Spinal cord (tissue), 10 donors: ENCODE measurements around the gene VAT1. TPM values are rescaled to one million over a fixed set of nuclear protein-coding genes. Genes with fewer than 3 reads are reported as not detected.
"Not testable (repeated sequence)": the region's sequence is repeated elsewhere in the genome, so short reads cannot be mapped to it uniquely, and the experiment has no call there.

Experiments
- DNase-seq, 6 donors: peaks; one replicate each; pipeline versions ENCODE4 v3.0.0 to v3.0.0-alpha.2; 2013 to 2015; ENCODE audit warnings: low spot score in 6 of 6, low read depth in 4 of 6
- H3K27ac ChIP-seq: one replicate; pipeline ENCODE4 v1.5.1; 2013; ENCODE audit warnings: low read depth, low read length, control low read depth
- H3K27me3 ChIP-seq: one replicate; pipeline ENCODE4 v1.6.1; 2013; ENCODE audit warnings: low read length; ENCODE audit not compliant: control insufficient read depth, insufficient read depth
- H3K36me3 ChIP-seq: one replicate; pipeline ENCODE4 v1.6.1; 2013; ENCODE audit warnings: low read length; ENCODE audit not compliant: control insufficient read depth, insufficient read depth
- H3K4me1 ChIP-seq: one replicate; pipeline ENCODE4 v1.6.1; 2013; ENCODE audit warnings: low read length; ENCODE audit not compliant: control insufficient read depth, insufficient read depth
- H3K4me3 ChIP-seq: one replicate; pipeline ENCODE4 v1.5.1; 2013; ENCODE audit warnings: low read depth, low read length, control low read depth
- H3K9me3 ChIP-seq: one replicate; pipeline ENCODE4 v1.6.1; 2013; ENCODE audit warnings: low read length; ENCODE audit not compliant: control insufficient read depth, insufficient read depth
- WGBS: methylation state at CpG from one replicate; pipeline ENCODE4 v1.1.5; 2013; ENCODE audit warnings: missing lambda C conversion rate; ENCODE audit not compliant: insufficient coverage; 5-methylcytosine and 5-hydroxymethylcytosine counted together
- polyA plus RNA-seq, 2 donors: library from polyadenylated mRNA; unstranded; fragments of 120-200 nt; gene quantifications; one replicate each; pipeline ENCODE4 v1.2.1, GENCODE V29; 2013; ENCODE audit not compliant: insufficient read length in 2 of 2
- total RNA-seq, 2 donors: library from RNA; depleted of rRNA in 1 of 2; stranded (reverse); fragments of 120-200 nt in 1 of 2; fragments of >200 nt in 1 of 2; gene quantifications; one replicate each; pipeline versions ENCODE4 v1.2.3 to v1.2.4, GENCODE V29; 2013 to 2014
- donor health status: healthy.

VAT1 gene
- total and polyA plus RNA-seq, 4 donors = 80.8 to 239 (median 182) TPM

DNA sequence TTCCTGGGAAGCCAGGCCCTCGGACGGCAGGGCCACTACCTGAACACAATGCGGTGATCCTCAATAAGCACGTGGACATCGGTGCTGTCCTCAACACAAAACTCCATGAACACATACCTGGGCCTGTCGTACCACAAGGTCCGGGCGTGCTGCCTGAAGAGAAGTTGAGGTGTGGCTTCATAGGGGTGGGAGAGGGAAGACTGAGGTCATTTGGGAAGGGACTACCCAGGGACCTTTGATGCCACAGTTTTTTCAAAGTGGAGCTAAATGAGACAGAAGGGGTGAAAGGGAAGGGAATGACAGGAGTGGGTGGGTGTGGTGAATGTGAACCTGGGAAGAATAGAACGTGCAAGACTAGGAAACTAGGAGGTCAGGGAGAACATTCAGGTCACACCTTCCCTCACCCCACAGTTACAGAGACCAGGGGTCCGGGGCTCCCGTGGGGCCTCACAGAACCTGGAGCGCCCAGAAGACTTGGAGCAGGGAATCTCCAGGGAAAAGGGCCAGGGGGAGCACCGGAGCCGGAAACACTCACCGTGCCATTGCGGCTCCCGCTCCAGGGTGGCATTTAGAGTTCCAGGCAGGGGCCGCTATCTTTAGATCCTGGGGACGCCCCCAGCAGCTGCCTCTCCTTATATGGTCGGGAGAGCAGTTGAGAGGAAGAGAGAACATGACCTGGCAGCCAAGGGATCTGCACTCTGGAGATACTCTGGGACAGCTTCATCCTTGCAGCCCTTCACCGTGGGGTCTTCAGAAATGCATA lies 42.5 kb downstream of the VAT1 start, which contains the start of gene PTGES3L:
PTGES3L (minus strand) TSS at position 570 of the 763 bp plus-strand sequence; CDS start at position 543, 27 bp downstream.
- Histone ChIP-seq H3K36me3 (peaks cover 12% of the 10 kb centered on the region), H3K4me3 (peak within 1 kb of the TSS; percentile 72), H3K4me1 (peaks cover 26% of the 10 kb centered on the region), H3K27me3 (no peaks in the 10 kb centered on the region), H3K27ac (peak within 1 kb of the TSS; percentile 57), H3K9me3 (no peaks in the 10 kb centered on the region)
- WGBS = 27% methylated on average over 14 of the region's 21 CpGs
- no peak for DNase-seq

GRCh38 chr17:42975701-42976100 lies 46.5 kb downstream of the VAT1 start:
- H3K4me1 ChIP-seq = peaks cover 12% of the 10 kb centered on the region
- not testable (repeated sequence) for H3K36me3 ChIP-seq, H3K27ac ChIP-seq, H3K27me3 ChIP-seq, DNase-seq, H3K9me3 ChIP-seq, H3K4me3 ChIP-seq
- 89% methylated on average over 15 of the region's 16 CpGs for WGBS

GRCh38 chr17:42975265-42975664 lies 46.9 kb downstream of the VAT1 start:
- H3K9me3 ChIP-seq = no peaks in the 10 kb centered on the region
- H3K36me3 ChIP-seq = no peaks in the 10 kb centered on the region
- H3K27me3 ChIP-seq = no peaks in the 10 kb centered on the region
- no peak for DNase-seq
- H3K4me3 ChIP-seq = no peak overlapping the region
- 70% methylated on average over 1 of the region's 2 CpGs for WGBS
- H3K4me1 ChIP-seq = peaks cover 12% of the 10 kb centered on the region
- H3K27ac ChIP-seq = no peak overlapping the region

DNA sequence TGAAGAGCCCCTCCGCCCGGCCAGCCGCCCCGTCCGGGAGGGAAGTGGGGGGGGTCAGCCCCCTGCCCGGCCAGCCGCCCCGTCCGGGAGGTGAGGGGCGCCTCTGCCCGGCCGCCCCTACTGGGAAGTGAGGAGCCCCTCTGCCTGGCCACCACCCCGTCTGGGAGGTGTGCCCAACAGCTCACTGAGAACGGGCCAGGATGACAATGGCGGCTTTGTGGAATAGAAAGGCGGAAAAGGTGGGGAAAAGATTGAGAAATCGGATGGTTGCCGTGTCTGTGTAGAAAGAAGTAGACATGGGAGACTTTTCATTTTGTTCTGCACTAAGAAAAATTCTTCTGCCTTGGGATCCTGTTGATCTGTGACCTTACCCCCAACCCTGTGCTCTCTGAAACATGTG lies 48.9 kb downstream of the VAT1 start:
- H3K36me3 ChIP-seq, DNase-seq: not testable (repeated sequence)
- no CpG with 5 or more reads among the region's 18 CpGs for WGBS

DNA sequence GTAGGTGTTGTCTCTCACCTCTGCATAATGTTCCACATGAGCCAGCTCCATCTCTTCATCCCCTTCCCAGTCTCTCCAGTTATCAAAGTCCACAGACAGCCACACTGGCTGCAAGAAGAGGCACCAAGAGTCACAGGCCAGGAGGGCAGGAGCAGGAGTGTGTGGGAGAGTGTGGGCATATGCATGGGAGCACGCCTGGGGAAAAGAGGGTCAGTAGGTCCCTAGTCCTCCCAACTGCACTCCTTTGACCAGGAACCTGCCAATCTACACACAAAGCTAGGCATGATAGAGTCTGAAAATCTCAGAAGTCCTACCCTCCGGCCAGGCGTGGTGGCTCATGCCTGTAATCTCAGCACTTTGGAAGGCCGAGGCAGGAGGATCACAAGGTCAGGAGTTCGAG lies 50.6 kb downstream of the VAT1 start:
- H3K9me3 ChIP-seq = no peaks in the 10 kb centered on the region
- no peaks in the 10 kb centered on the region for H3K27me3 ChIP-seq
- 95% methylated on average over 4 of the region's 5 CpGs for WGBS
- H3K36me3 ChIP-seq = no peaks in the 10 kb centered on the region
- no peak overlapping the region for H3K27ac ChIP-seq
- DNase-seq = no peak
- H3K4me3 ChIP-seq = no peak overlapping the region
- no peaks in the 10 kb centered on the region for H3K4me1 ChIP-seq

More for the DNA sequence above, 48.9 kb downstream of the VAT1 start:
- H3K27me3 ChIP-seq, H3K4me1 ChIP-seq, H3K4me3 ChIP-seq, H3K9me3 ChIP-seq, H3K27ac ChIP-seq: not testable (repeated sequence)

DNA sequence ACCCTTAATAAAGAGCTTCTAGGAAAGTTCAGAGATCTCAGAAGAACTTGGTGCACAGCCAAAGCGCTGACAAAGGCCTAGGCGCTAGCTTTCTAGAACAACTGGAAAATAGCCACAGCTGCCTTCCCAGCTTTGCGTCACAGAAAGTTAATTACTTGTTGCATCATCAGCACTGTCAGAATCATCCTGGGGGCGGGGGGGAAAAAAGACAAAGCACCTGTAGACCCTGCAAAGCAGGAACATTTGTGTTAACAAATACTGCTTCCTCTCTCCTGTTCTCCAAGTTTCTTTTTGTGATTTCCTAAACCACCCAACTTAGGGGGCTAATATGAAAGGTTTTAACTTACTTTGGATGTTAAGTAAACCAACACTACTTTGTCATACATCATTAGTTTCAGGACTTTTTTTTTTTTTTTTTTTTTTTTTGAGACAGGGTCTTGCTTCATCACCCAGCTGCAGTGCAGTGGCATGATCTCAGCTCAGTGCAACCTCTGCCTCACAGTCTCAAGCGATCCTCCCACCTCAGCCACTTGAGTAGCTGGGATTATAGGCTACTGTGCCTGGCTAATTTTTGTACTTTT lies 53.1 kb downstream of the VAT1 start:
- peaks cover 6% of the 10 kb centered on the region for H3K4me1 ChIP-seq
- DNase-seq = no peak
- no peak overlapping the region for H3K27ac ChIP-seq
- no peaks in the 10 kb centered on the region for H3K27me3 ChIP-seq
- 83% methylated on average over 3 of the region's 5 CpGs for whole genome bisulfite sequencing
- no peaks in the 10 kb centered on the region for H3K36me3 ChIP-seq
- H3K9me3 ChIP-seq = no peaks in the 10 kb centered on the region
- no peak overlapping the region for H3K4me3 ChIP-seq

DNA sequence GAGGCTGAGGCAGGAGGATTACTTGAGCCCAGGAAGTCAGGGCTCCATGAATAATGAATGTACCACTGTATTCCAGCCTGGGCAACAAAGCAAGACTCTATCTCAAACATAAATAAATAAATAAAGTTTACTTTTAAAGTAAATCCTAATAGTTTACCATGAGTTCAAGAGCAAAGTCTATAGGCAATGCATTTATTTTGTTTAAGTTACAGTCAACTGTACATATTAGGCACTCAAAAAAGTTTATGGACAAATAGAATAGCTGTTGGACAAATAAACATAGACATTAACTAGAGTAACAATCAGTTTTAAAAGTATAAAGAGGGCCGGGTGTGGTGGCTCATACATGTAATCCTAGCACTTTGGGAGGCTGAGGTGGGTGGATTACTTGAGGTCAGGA lies 54.3 kb downstream of the VAT1 start:
- Histone ChIP-seq H3K4me1 (peaks cover 8% of the 10 kb centered on the region), H3K27me3 (no peaks in the 10 kb centered on the region), H3K36me3 (no peaks in the 10 kb centered on the region), H3K9me3 (no peaks in the 10 kb centered on the region), H3K4me3 (no peak overlapping the region), H3K27ac (no peak overlapping the region)
- no CpG with 5 or more reads among the region's 1 CpG for WGBS
- DNase-seq = no peak

Other genes starting within 250 kb of the VAT1 start
- gene VPS25, start 248.9 kb downstream of the VAT1 start, total RNA-seq = 100 to 1,000 TPM in 1 of 2 donors, 10 to 100 TPM in 1; 39.6 to 106 TPM
- 10 to 100 TPM; 54.1 to 64.9 TPM for gene VPS25, start 248.9 kb downstream of the VAT1 start, polyA plus RNA-seq
- gene WNK4, start 241.8 kb downstream of the VAT1 start, total RNA-seq = 10 to 100 TPM in 1 of 2 donors, 1 to 10 TPM in 1; 3.5 to 11.2 TPM
- 10 to 100 TPM in 1 of 2 donors, 1 to 10 TPM in 1; 1.9 to 14.1 TPM for gene WNK4, start 241.8 kb downstream of the VAT1 start, polyA plus RNA-seq
- 100 to 1,000 TPM in 1 of 2 donors, 10 to 100 TPM in 1; 83.3 to 152 TPM for gene COA3, start 223.7 kb downstream of the VAT1 start, total RNA-seq
- gene COA3, start 223.7 kb downstream of the VAT1 start, polyA plus RNA-seq = 100 to 1,000 TPM; 126 to 127 TPM
- gene CNTD1, start 223.5 kb downstream of the VAT1 start, total RNA-seq = 1 to 10 TPM in 1 of 2 donors, under 1 TPM in 1; 0.50 to 1.3 TPM
- gene CNTD1, start 223.5 kb downstream of the VAT1 start, polyA plus RNA-seq = 1 to 10 TPM; 1.3 to 2.8 TPM
- gene BECN1, start 198.1 kb downstream of the VAT1 start, total RNA-seq = 10 to 100 TPM; 72.9 to 87.0 TPM
- gene BECN1, start 198.1 kb downstream of the VAT1 start, polyA plus RNA-seq = 10 to 100 TPM; 60.5 to 65.1 TPM
- 10 to 100 TPM; 55.8 to 59.2 TPM for gene PSME3, start 189.0 kb downstream of the VAT1 start, total RNA-seq
- gene PSME3, start 189.0 kb downstream of the VAT1 start, polyA plus RNA-seq = 10 to 100 TPM; 96.6 to 98.5 TPM
- gene AOC2, start 177.8 kb downstream of the VAT1 start, total RNA-seq = 1 to 10 TPM; 1.2 to 1.3 TPM
- gene AOC2, start 177.8 kb downstream of the VAT1 start, polyA plus RNA-seq = 1 to 10 TPM; 3.3 to 4.1 TPM
- 1 to 10 TPM; 2.7 to 6.2 TPM for gene AOC3, start 171.2 kb downstream of the VAT1 start, total RNA-seq
- gene AOC3, start 171.2 kb downstream of the VAT1 start, polyA plus RNA-seq = 1 to 10 TPM; 2.9 to 3.0 TPM
- under 1 TPM in 1 of 2 donors, not detected in 1; 0.06 TPM for gene G6PC1, start 121.6 kb downstream of the VAT1 start, total RNA-seq
- gene G6PC1, start 121.6 kb downstream of the VAT1 start, polyA plus RNA-seq = under 1 TPM; 0.05 to 0.11 TPM
- 10 to 100 TPM; 20.8 to 34.6 TPM for gene AARSD1, start 57.9 kb downstream of the VAT1 start, total RNA-seq
- 10 to 100 TPM; 69.2 to 91.2 TPM for gene AARSD1, start 57.9 kb downstream of the VAT1 start, polyA plus RNA-seq
- 1 to 10 TPM; 1.5 to 1.8 TPM for gene PTGES3L, start 42.3 kb downstream of the VAT1 start, total RNA-seq
- gene PTGES3L, start 42.3 kb downstream of the VAT1 start, polyA plus RNA-seq = 1 to 10 TPM; 6.6 to 8.2 TPM
- gene RUNDC1, start 41.8 kb downstream of the VAT1 start, total RNA-seq = 10 to 100 TPM; 12.2 to 12.5 TPM
- gene RUNDC1, start 41.8 kb downstream of the VAT1 start, polyA plus RNA-seq = 10 to 100 TPM; 21.0 to 21.3 TPM
- 1,000 to 10,000 TPM in 1 of 2 donors, 100 to 1,000 TPM in 1; 670 to 1,375 TPM for gene RPL27, start 24.0 kb downstream of the VAT1 start, total RNA-seq
- 1,000 to 10,000 TPM in 1 of 2 donors, 100 to 1,000 TPM in 1; 939 to 1,002 TPM for gene RPL27, start 24.0 kb downstream of the VAT1 start, polyA plus RNA-seq
- 10 to 100 TPM in 1 of 2 donors, 1 to 10 TPM in 1; 8.5 to 32.5 TPM for gene IFI35, start 15.6 kb downstream of the VAT1 start, total RNA-seq
- gene IFI35, start 15.6 kb downstream of the VAT1 start, polyA plus RNA-seq = 10 to 100 TPM in 1 of 2 donors, 1 to 10 TPM in 1; 9.2 to 12.9 TPM
- 10 to 100 TPM; 19.2 to 25.5 TPM for gene RND2, start 2.8 kb upstream of the VAT1 start, total RNA-seq
- gene RND2, start 2.8 kb upstream of the VAT1 start, polyA plus RNA-seq = 10 to 100 TPM; 81.8 to 86.9 TPM
- gene BRCA1, start 103.0 kb upstream of the VAT1 start, total RNA-seq = 10 to 100 TPM; 11.7 to 16.2 TPM
- 1 to 10 TPM; 8.5 to 9.1 TPM for gene BRCA1, start 103.0 kb upstream of the VAT1 start, polyA plus RNA-seq
- 100 to 1,000 TPM in 1 of 2 donors, 10 to 100 TPM in 1; 93.8 to 104 TPM for gene NBR1, start 148.8 kb upstream of the VAT1 start, total RNA-seq
- gene NBR1, start 148.8 kb upstream of the VAT1 start, polyA plus RNA-seq = 10 to 100 TPM; 79.3 to 86.7 TPM
- gene TMEM106A, start 189.5 kb upstream of the VAT1 start, total RNA-seq = 1 to 10 TPM; 2.6 to 6.9 TPM
- 1 to 10 TPM; 2.3 to 5.9 TPM for gene TMEM106A, start 189.5 kb upstream of the VAT1 start, polyA plus RNA-seq
- gene CCDC200, start 206.2 kb upstream of the VAT1 start, total RNA-seq = under 1 TPM in 1 of 2 donors, not detected in 1; 0.55 TPM
- 10 to 100 TPM in 1 of 2 donors, 1 to 10 TPM in 1; 4.4 to 11.0 TPM for gene CCDC200, start 206.2 kb upstream of the VAT1 start, polyA plus RNA-seq
- gene RNU2-1, start 211.6 kb upstream of the VAT1 start, total RNA-seq = not detected
- 1 to 10 TPM in 1 of 2 donors, not detected in 1; 1.2 TPM for gene RNU2-1, start 211.6 kb upstream of the VAT1 start, polyA plus RNA-seq